Effector memory CD8-positive, alpha-beta T cell (primary cell): Measurements from ENCODE around the gene ANKRD13B.

Source experiments
- ATAC-seq: fragments of 150-1000 bp; cut with Tn5 transposase; replicated peaks from 2 replicates; pipeline ENCODE4 v1.10.0; 2021; ENCODE audit warnings: mild to moderate bottlenecking, moderate library complexity
- DNase-seq, 3 experiments: peaks; one replicate each; pipeline ENCODE4 v3.0.0; 2021
- H3K27ac Mint-ChIP-seq, 2 donors: one replicate each; pipeline ENCODE4 v1.8.0; 2022; ENCODE audit warnings: mild to moderate bottlenecking in 2 of 2, mixed read lengths in 2 of 2, moderate library complexity in 2 of 2
- H3K27me3 Mint-ChIP-seq, 2 donors: one replicate each; pipeline ENCODE4 v1.8.0; 2022; ENCODE audit warnings: mixed read lengths in 2 of 2
- H3K36me3 Mint-ChIP-seq: one replicate; pipeline ENCODE4 v1.8.0; 2022; ENCODE audit warnings: mild to moderate bottlenecking, moderate library complexity, mixed read lengths; ENCODE audit not compliant: insufficient read depth
- H3K4me1 Mint-ChIP-seq, 2 donors: one replicate each; pipeline ENCODE4 v1.8.0; 2022; ENCODE audit warnings: low read depth in 2 of 2, mixed read lengths in 2 of 2
- H3K4me3 Mint-ChIP-seq, 2 donors: one replicate each; pipeline ENCODE4 v1.8.0; 2022; ENCODE audit warnings: mild to moderate bottlenecking in 2 of 2, mixed read lengths in 2 of 2, moderate library complexity in 2 of 2
- H3K9me3 Mint-ChIP-seq, 2 donors: one replicate each; pipeline ENCODE4 v1.8.0; 2022; ENCODE audit warnings: mixed read lengths in 2 of 2

Gene ANKRD13B

DNA sequence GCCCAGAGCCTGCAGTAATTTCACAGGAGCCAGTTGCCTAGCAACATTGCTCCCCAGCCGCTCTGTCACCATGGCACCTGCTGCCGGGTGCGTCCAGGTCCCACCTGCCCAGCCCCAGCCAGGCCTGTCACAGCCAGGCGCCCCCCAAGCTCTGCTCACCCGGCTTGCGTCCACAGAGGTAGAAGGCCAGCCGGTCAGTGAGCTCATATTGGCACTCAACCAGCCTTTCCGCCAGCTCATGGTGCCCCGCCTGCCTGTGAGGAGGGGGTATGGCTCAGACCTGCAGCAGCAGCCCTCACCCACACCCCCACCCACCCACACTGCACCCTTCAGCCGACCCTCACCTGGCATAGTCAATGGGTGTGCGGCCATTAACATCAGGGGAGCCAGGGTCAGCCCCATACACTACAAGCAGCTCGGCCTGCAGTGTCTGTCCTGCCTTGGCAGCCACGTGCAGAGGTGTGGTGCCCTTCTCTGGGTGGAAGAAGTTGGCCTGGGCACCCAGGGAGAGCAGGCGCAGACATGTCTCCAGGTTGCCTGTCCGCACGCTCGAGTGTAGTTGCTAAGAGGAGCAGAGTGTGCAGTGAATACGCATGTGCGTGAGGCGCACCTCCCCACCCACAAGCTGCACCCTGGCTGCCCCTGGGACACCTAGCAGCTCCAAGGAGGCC is 11.2 kb upstream of the ANKRD13B start:
- H3K27me3 Mint-ChIP-seq, result no peaks in the 10 kb centered on the region
- H3K4me1 Mint-ChIP-seq, result peaks cover 27 to 28% of the 10 kb centered on the region in 2 donors
- peaks cover 23% of the 10 kb centered on the region for H3K36me3 Mint-ChIP-seq
- no peaks in the 10 kb centered on the region for H3K9me3 Mint-ChIP-seq
- H3K27ac Mint-ChIP-seq, result no peak overlapping the region
- DNase-seq (no peak), ATAC-seq (no peak)
- H3K4me3 Mint-ChIP-seq, result no peak overlapping the region

DNA sequence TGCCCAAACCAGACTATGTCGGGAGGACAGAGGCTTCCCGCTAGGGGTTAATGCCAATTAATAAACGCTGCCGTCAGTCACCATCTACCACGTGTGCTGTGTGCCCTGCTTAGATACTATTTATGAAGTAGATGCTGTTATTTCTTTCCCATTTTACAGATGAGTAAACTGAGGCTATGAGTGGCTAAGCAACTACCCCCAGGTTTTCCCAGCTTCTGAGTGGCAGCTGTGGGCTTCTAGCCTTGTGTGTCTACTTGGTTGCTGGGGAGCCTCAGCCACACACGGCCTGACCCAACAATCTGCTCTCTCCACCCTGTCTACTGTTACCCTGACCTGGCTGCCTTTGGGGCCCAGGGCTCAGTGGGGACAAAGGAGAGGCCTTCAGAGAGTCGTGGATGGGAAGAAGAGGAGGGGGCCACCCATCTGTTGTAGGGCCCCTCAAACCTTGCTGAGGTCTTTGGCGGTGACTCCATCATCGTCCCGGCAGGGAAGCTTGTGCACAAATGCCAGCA is 10.6 kb upstream of the ANKRD13B start:
- no peak overlapping the region for H3K27ac Mint-ChIP-seq
- H3K4me3 Mint-ChIP-seq, result no peak overlapping the region
- peaks cover 31 to 33% of the 10 kb centered on the region in 2 donors for H3K4me1 Mint-ChIP-seq

DNA sequence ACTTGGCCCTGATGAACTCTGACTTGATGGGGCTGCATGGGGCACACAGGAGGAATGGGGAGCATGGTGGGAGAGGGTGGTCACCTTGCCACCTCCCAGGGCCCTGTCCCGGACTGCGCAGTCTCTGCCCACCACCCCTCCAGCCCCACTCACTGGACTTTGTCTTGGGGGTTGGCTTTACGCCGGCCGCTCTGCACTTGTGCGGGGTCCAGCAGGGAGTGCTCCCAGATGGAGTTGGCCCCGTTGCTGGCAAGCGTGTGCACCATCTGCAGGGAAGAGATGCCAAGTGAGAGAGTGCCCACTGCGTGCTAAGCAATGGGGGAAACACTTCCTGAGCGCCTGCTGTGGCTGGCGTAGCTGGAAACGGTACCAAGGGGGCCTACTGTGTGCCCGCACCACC is 10.2 kb upstream of the ANKRD13B start:
- no peak for ATAC-seq
- Mint-ChIP-seq H3K4me3 (no peak overlapping the region), H3K9me3 (no peaks in the 10 kb centered on the region), H3K4me1 (peaks cover 35 to 37% of the 10 kb centered on the region in 2 donors), H3K27me3 (no peaks in the 10 kb centered on the region), H3K27ac (no peak overlapping the region), H3K36me3 (peaks cover 17% of the 10 kb centered on the region)
- DNase-seq, result no peak

More for the DNA sequence above, 10.6 kb upstream of the ANKRD13B start:
- Mint-ChIP-seq H3K27me3 (no peaks in the 10 kb centered on the region), H3K36me3 (peaks cover 18% of the 10 kb centered on the region), H3K9me3 (no peaks in the 10 kb centered on the region)
- DNase-seq (no peak), ATAC-seq (no peak)

DNA sequence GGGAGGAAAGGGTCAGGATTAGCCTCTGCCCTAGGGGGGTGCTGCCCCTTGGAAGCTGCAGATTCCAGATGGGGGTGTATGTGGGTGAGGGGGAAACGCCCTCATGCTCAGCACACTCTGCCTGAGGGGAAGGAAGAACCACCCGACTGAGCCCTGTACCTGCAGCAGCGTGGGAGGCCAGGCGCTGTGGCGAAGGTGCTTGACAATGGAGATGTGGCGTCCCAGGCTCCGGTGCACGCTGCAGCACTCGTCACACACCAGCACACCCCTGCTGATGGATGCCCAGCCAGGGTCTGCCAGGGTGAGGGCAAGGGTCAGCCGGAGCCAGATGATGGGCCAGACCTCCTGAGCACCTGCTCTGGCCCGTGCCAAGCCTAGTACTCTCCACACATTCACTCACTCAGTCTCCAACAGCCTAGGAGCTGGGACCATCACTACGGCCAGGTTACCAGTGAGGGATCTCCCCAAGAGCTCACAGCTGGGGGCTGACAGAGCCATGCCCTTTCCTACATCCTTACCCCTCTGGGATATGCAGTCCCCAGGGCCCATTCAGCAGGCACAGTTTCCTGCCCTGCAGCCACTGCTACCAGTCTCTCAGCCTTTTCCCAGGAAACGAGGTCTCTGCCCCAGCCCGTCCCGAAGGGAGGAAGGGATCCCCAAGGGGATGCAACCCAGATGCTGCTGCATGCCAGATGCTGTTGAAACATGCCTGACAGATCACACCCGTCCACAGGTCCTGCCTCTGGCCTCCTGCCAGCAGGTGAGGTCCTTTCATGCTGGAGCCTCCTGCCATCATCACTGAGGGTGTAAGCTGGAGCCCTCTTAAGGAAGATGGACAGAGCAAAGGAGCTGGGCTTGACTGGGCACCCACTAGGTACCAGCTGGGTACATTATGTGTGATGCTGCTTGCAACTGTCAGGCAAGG is 9.3 kb upstream of the ANKRD13B start:
- DNase-seq (no peak), ATAC-seq (no peak)
- peaks cover 21% of the 10 kb centered on the region for H3K36me3 Mint-ChIP-seq
- no peak overlapping the region for H3K4me3 Mint-ChIP-seq
- peaks cover 43 to 44% of the 10 kb centered on the region in 2 donors for H3K4me1 Mint-ChIP-seq
- H3K9me3 Mint-ChIP-seq, result no peaks in the 10 kb centered on the region
- H3K27ac Mint-ChIP-seq, result peak overlapping the region; percentile 68 to 91
- no peaks in the 10 kb centered on the region for H3K27me3 Mint-ChIP-seq

DNA sequence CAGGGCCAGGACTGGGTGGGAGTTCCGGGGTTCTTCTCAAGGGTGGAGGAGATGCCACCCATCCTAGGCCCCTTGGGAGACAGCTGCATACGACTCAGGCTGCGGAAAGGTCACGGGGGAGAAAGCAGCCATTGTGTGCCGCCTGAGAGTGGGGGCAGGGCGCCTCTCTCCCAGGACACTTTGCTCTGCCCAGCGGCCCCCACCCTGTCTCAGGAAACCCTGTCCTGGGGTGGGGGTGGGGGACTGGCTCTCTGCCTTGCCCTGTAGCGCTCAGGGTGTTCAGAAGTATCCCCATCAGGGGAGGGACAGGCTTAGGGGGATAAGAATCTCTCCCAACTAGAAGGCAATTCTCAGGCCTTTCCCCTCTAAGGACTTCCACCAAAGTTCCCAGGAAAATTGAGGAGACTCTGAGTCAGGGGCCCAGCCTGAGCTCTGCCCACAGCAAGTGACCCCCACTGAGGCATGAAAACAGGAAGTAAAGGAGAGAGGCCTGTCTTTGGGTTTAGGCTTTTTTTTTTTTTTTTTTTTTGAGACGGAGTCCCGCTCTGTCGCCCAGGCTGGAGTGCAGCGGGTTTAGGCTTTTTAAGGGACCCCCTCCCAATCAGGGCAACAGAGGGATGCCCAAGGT is 8.4 kb upstream of the ANKRD13B start:
- H3K27me3 Mint-ChIP-seq, result no peaks in the 10 kb centered on the region
- peaks cover 43 to 46% of the 10 kb centered on the region in 2 donors for H3K4me1 Mint-ChIP-seq
- no peak for ATAC-seq
- no peak overlapping the region for H3K4me3 Mint-ChIP-seq
- no peak for DNase-seq
- no peaks in the 10 kb centered on the region for H3K9me3 Mint-ChIP-seq
- H3K27ac Mint-ChIP-seq, result peak overlapping the region; percentile 68 to 91
- peaks cover 19% of the 10 kb centered on the region for H3K36me3 Mint-ChIP-seq

DNA sequence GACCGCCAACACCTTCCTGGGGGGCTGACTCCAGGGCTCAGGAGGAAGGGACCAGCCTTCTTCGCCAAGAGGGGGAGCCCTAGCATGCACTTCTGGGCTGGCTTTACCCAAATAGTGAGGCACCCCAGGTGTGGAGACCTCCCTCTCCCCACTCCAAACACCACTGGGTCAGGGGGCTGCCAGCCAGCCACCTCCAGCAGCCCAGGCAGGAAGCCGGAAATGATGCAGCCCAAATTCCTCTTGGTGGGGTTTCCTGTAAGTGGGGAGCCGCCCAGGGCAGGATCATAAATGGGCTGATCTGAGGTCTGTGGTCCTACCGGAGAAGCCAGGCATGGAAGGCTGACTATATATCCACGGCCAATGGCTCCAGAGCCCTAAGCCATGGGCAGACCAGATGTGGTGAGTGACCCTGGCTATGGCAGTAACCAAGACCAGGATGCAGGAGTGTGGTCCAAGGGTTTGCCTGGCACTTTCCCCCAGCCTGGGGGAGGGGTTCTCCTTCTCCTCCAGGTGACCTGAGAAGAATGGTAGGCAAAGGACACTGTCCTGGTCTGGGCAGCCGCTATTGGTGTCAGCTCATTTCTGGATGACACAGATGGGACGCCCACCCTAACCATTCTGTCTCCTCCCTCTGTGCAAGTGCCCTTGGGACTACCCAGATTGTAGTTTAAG is 7.7 kb upstream of the ANKRD13B start:
- Mint-ChIP-seq H3K4me1 (peaks cover 45 to 46% of the 10 kb centered on the region in 2 donors), H3K9me3 (no peaks in the 10 kb centered on the region), H3K27ac (peak overlapping the region in 1 of 2 donors; percentile 51), H3K36me3 (peaks cover 14% of the 10 kb centered on the region), H3K27me3 (no peaks in the 10 kb centered on the region), H3K4me3 (no peak overlapping the region)
- DNase-seq (no peak), ATAC-seq (no peak)

DNA sequence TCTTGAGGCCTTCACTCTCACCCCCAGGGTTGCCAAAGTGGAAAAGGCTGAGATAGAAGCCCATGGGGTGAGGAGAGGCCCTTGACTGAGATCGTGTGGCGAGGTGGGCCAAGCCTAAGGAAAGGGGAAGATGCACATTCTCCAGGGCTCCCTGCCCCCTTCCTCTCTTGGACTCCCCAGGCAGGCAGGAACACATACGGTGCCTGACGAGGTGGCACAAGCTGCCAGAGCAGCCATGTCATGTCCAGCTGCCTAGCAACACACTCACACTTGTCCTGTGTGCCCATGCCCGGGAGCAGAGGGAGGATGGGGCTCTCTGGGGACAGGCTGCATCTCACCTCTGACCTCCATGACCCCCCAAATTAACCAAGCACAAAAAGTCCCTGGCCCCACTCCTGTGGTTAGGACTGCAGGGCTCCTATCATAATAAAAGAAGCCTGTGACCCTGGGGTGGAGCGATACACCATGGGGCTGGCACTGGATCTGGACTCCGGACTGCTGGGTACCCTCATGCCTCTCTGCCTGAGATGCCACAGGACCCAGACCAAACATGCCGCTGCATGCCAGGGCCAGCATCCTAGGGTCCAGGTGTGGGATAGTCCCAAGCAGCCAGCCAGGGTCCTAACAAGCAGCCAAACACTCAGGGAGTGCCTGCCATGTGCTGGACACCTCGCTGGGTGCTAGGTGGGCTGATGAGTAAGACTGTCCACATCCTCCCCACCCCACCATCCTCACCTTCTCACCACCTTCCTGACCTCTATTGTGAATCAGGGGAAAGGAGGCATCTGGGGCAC is 6.1 kb upstream of the ANKRD13B start:
- Mint-ChIP-seq H3K9me3 (no peaks in the 10 kb centered on the region), H3K36me3 (peaks cover 13% of the 10 kb centered on the region), H3K4me3 (peak overlapping the region; percentile 88 to 93), H3K27me3 (no peaks in the 10 kb centered on the region), H3K27ac (peak overlapping the region in 1 of 2 donors; percentile 89), H3K4me1 (peaks cover 45 to 57% of the 10 kb centered on the region in 2 donors)
- ATAC-seq (no peak), DNase-seq (no peak)

DNA sequence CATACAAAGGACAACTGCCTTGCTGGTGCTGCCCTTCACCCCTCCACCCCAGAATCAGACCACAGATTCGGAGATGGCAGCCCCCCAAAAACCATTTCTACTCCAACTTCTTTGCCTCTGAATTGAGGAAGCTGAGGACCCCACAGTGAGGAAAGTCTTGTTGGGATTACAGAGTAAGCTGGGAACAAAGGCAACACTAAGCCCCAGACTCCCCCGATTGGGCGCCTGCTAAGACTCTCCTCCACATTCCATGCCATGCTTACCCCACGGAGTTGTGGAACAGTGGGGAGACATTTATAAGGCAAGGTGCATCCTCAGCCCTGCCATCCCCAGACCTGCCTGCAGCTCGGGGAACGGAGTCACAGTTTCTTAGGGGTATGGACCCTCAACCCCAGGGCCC is 5.3 kb upstream of the ANKRD13B start:
- H3K27me3 Mint-ChIP-seq, result no peaks in the 10 kb centered on the region
- peaks cover 45 to 59% of the 10 kb centered on the region in 2 donors for H3K4me1 Mint-ChIP-seq
- DNase-seq, result no peak
- ATAC-seq, result no peak
- peak overlapping the region; percentile 86 to 89 for H3K27ac Mint-ChIP-seq
- peaks cover 8% of the 10 kb centered on the region for H3K36me3 Mint-ChIP-seq
- no peaks in the 10 kb centered on the region for H3K9me3 Mint-ChIP-seq
- peak overlapping the region; percentile 88 to 93 for H3K4me3 Mint-ChIP-seq

DNA sequence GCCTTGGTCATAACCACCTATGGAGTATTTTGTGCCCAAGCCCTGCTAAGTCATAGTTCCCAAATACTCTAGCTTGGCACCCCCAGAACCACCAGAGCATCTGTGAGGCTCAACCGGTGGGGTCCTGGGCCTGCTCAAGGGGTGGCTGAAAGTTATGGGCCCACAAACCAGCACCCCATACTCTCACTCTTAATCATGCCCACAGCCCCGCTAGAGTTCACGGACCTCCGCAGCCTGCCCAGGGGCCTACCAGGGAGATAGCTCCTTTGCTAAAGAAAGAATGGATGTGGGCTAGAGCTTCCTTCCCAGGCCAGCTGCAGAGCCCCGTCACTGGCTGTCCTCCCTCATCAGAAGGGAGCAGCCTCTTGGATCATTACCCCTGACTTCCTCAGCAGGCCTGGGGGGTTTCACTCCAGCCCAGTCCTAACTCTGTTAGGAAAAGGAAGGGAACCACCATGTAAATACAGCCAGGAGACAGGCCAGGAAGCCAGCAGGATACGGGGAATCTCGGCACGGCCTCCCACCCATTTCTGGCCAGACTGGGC is 4.8 kb upstream of the ANKRD13B start:
- peak overlapping the region; percentile 86 to 89 for H3K27ac Mint-ChIP-seq
- H3K9me3 Mint-ChIP-seq, result no peaks in the 10 kb centered on the region
- no peaks in the 10 kb centered on the region for H3K27me3 Mint-ChIP-seq
- ATAC-seq (no peak), DNase-seq (no peak)
- H3K4me1 Mint-ChIP-seq, result peaks cover 45 to 60% of the 10 kb centered on the region in 2 donors
- peaks cover 8% of the 10 kb centered on the region for H3K36me3 Mint-ChIP-seq
- H3K4me3 Mint-ChIP-seq, result peak overlapping the region; percentile 88 to 93

DNA sequence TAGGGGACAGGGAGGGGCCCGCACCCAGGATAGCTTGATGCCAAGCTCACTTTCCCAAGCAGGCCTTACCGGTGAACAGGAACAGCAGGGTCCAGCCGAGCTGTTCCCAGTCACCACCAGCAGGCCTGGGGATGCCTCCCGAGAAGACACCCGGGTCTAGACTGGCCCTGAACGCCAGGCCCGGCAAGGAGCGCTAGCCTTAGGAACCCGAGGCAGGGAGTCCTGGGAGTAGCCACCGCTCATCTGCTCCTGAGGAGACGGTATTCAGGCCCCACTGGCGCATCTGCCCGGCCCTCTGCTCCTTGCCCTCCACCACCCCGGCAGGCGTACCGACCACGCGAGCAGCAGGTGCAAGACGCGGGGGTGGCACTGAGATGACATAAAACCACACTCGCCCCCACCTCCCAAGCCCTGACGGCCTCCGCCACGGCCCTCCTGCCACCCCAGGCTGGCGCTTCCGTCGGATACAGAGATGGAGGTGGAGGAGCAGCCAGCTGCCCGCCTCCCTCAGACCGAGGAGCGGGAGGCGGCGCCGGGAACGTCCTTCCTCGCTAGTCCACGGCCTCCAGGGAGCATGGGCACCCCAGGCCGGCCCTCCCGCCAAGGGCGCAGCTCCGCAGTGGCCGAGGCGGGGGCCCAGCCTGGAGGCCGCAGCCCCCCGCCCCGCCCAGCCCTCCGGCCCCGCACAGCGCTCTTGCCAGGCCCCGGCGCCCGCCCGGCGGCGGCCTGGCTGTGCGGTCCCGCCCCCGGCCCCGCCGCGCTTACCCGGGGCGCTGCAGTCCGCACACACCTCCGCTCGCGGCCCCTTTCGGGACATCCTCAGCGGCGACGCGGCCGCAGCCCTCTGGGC is 4.1 kb upstream of the ANKRD13B start:
- Mint-ChIP-seq H3K27ac (peak overlapping the region; percentile 86 to 89), H3K4me3 (peak overlapping the region; percentile 88 to 93), H3K27me3 (no peaks in the 10 kb centered on the region), H3K9me3 (no peaks in the 10 kb centered on the region), H3K36me3 (peaks cover 8% of the 10 kb centered on the region), H3K4me1 (peaks cover 47 to 62% of the 10 kb centered on the region in 2 donors)
- peak; percentile 56 for ATAC-seq
- DNase-seq, result peak; percentile 53 to 66 (median 62)

DNA sequence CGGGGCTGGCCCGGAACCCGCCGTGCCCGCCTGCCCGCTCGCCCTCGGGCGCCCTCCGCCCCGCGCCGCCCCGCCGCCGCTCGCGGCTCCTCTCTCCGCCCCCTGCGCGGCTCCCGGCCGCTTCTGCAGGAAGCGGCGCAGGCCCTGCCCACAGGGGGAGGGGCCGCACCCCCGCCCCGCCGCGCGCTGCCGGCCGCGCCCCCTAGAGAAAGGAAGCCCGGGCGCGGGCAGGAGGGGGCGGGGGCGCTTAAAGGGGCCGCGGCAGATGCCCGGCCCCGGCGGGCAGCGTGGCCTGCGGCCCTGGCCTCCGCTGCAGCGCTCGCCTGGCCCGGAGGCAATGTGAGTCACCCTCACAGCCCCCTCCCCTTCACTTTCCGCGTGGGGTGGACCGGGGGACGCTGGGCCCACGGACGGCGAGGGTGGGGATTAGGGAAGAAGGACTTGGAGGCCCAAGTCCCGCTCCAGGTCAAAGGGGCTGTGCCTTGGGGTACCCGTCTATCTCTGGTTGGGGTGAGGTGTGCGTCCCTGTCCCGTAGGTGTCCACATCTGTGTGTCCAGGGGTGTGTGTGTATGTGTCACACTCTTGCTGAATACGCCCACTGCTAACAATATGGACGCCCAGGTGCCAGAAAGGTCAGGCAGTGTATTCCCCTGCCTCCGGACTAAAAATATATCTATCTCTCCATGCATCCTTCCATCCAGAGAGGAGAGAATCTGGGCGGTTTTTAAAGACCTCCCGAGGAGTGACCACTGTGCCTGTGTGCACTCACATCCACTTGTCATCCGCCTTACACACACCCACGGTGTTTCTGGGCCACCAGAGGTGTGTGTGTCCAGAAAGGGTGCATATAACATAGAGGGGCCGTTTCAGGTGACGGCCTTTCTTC is 3.2 kb upstream of the ANKRD13B start, which contains the start of gene GIT1:
Gene GIT1 (minus strand): TSS at position 125 of the 887 bp plus-strand sequence. CDS start 270 bp downstream, outside the sequence.
- Mint-ChIP-seq H3K4me1 (peaks cover 41 to 60% of the 10 kb centered on the region in 2 donors), H3K9me3 (no peaks in the 10 kb centered on the region), H3K36me3 (peaks cover 8% of the 10 kb centered on the region), H3K4me3 (peak within 1 kb of the TSS; percentile 88 to 93), H3K27ac (peak within 1 kb of the TSS; percentile 86 to 89), H3K27me3 (no peaks in the 10 kb centered on the region)
- peak; percentile 77 for ATAC-seq
- DNase-seq, result peak; percentile 74 to 84 (median 77)
